IMR-90 (cell line): ENCODE data around the gene RFX6. TPM values are rescaled to one million over a fixed set of nuclear protein-coding genes. Genes with fewer than 3 reads are reported as not detected.

Source experiments
- ATAC-seq: fragments of 200-7000 bp; cut with Tn5 transposase; 2 replicates; pipeline ENCODE4 v1.9.1; 2020; ENCODE audit warnings: low read depth, mild to moderate bottlenecking, moderate library complexity
- BruUV-seq: library from RNA; stranded (reverse); fragments of 400-500 nt; replicated peaks from 2 replicates; lab custom pipeline; 2021; lab: Mats Ljungman, UMichigan
- CTCF ChIA-PET: fragments of 300-600 bp; formaldehyde crosslinking; extraction: SDS; loops from one replicate; lab custom pipeline; 2021; ENCODE audit warnings: antibody characterized with exemption; lab: Yijun Ruan, JAX
- POLR2A ChIA-PET: fragments of 300-600 bp; sonication (Branson Sonifier 250); formaldehyde crosslinking; loops from one replicate; lab custom pipeline; 2022; ENCODE audit warnings: antibody characterized with exemption; ENCODE audit not compliant: unreplicated experiment; lab: Charles Lee
- DNase-seq: peaks from one replicate; pipeline ENCODE4 v3.0.0; 2013
- H2AFZ ChIP-seq: replicated peaks from 2 replicates; pipeline ENCODE3; 2013; ENCODE audit warnings: low read length, mild to moderate bottlenecking; ENCODE audit not compliant: poor library complexity
- H2AK5ac ChIP-seq: 2 replicates; pipeline ENCODE4 v1.6.1; 2013; ENCODE audit warnings: low read depth, low read length, inconsistent platforms
- H2AK9ac ChIP-seq: replicated peaks from 2 replicates; pipeline ENCODE3; 2013; ENCODE audit warnings: mild to moderate bottlenecking, low read depth, low read length, moderate library complexity; ENCODE audit not compliant: poor library complexity
- H2BK120ac ChIP-seq: 2 replicates; pipeline ENCODE4 v1.6.1; 2013; ENCODE audit warnings: low read depth, low read length, inconsistent platforms
- H2BK15ac ChIP-seq: 3 replicates; pipeline ENCODE4 v1.6.1; 2013; ENCODE audit warnings: low read depth, low read length, inconsistent platforms
- H2BK20ac ChIP-seq: 2 replicates; pipeline ENCODE4 v1.6.1; 2013; ENCODE audit warnings: low read depth, mild to moderate bottlenecking, inconsistent platforms, low read length, moderate library complexity
- H2BK5ac ChIP-seq: 2 replicates; pipeline ENCODE4 v1.6.1; 2013; ENCODE audit warnings: mild to moderate bottlenecking, low read depth, low read length, inconsistent platforms; ENCODE audit not compliant: poor library complexity, severe bottlenecking
- H3K14ac ChIP-seq: replicated peaks from 2 replicates; pipeline ENCODE4 v1.6.1; 2013; ENCODE audit warnings: low read depth, low read length, inconsistent platforms
- H3K18ac ChIP-seq: 2 replicates; pipeline ENCODE4 v1.6.1; 2013; ENCODE audit warnings: low read depth, low read length, control low read depth
- H3K23ac ChIP-seq: 2 replicates; pipeline ENCODE4 v1.6.1; 2013; ENCODE audit warnings: low read depth, low read length, inconsistent platforms
- H3K27ac ChIP-seq: 2 replicates; pipeline ENCODE4 v1.5.1; 2013; ENCODE audit warnings: mild to moderate bottlenecking, control low read depth, low read length; ENCODE audit not compliant: insufficient read depth
- H3K27me3 ChIP-seq: 2 replicates; pipeline ENCODE4 v1.6.1; 2013; ENCODE audit warnings: low read length; ENCODE audit not compliant: control insufficient read depth, insufficient read depth
- H3K36me3 ChIP-seq: 2 replicates; pipeline ENCODE4 v1.6.1; 2013; ENCODE audit warnings: low read length, mixed read lengths; ENCODE audit not compliant: control insufficient read depth, insufficient read depth
- H3K4ac ChIP-seq: 2 replicates; pipeline ENCODE4 v1.6.1; 2013; ENCODE audit warnings: low read depth, low read length, inconsistent platforms
- H3K4me1 ChIP-seq: 2 replicates; pipeline ENCODE4 v1.6.1; 2013; ENCODE audit warnings: low read length, mixed read lengths; ENCODE audit not compliant: control insufficient read depth, insufficient read depth
- H3K4me2 ChIP-seq: 2 replicates; pipeline ENCODE4 v1.6.1; 2013; ENCODE audit warnings: low read depth, mild to moderate bottlenecking, control low read depth, low read length, moderate library complexity
- H3K4me3 ChIP-seq: 2 replicates; pipeline ENCODE4 v1.5.1; 2013; ENCODE audit warnings: low read depth, mild to moderate bottlenecking, control low read depth, low read length, moderate library complexity; ENCODE audit not compliant: insufficient read depth
- H3K56ac ChIP-seq: 2 replicates; pipeline ENCODE4 v1.6.1; 2013; ENCODE audit warnings: low read length, inconsistent platforms; ENCODE audit not compliant: insufficient read depth; ENCODE audit errors: extremely low read depth
- H3K79me1 ChIP-seq, 2 experiments: 2 replicates each; pipeline ENCODE4 v1.6.1; 2013; ENCODE audit warnings: low read length in 2 of 2, inconsistent platforms in 1 of 2, low read depth in 1 of 2
- H3K9ac ChIP-seq: 2 replicates; pipeline ENCODE4 v1.6.1; 2013; ENCODE audit warnings: low read depth, low read length, control low read depth
- H3K9me1 ChIP-seq: 2 replicates; pipeline ENCODE4 v1.6.1; 2013; ENCODE audit warnings: low read length, inconsistent platforms; ENCODE audit not compliant: insufficient read depth
- H3K9me3 ChIP-seq: 2 replicates; pipeline ENCODE4 v1.6.1; 2013; ENCODE audit warnings: low read length; ENCODE audit not compliant: control insufficient read depth, insufficient read depth
- H4K20me1 ChIP-seq: 2 replicates; pipeline ENCODE4 v1.6.1; 2013; ENCODE audit warnings: low read length, inconsistent platforms; ENCODE audit not compliant: insufficient read depth
- H4K5ac ChIP-seq: 2 replicates; pipeline ENCODE4 v1.6.1; 2013; ENCODE audit warnings: mild to moderate bottlenecking, low read depth, low read length, control low read depth
- H4K8ac ChIP-seq, 2 experiments: 2 replicates each; pipeline ENCODE4 v1.6.1; 2013; ENCODE audit warnings: low read depth in 2 of 2, low read length in 2 of 2, control low read depth in 1 of 2, inconsistent platforms in 1 of 2
- H4K91ac ChIP-seq: 2 replicates; pipeline ENCODE4 v1.6.1; 2013; ENCODE audit warnings: low read depth, low read length, inconsistent platforms; ENCODE audit not compliant: insufficient read depth
- MAFK ChIP-seq: IDR thresholded peaks from 2 replicates; pipeline ENCODE4 v1.6.1; 2012; ENCODE audit warnings: low read depth, low read length, improper control_type of control experiment
- MAZ ChIP-seq: IDR thresholded peaks from 2 replicates; pipeline ENCODE4 v1.6.1; 2012; ENCODE audit warnings: low read depth, mild to moderate bottlenecking, low read length, improper control_type of control experiment, moderate library complexity, borderline replicate concordance
- NFE2L2 ChIP-seq: fragments of 150-350 bp; IDR thresholded peaks from 2 replicates; pipeline ENCODE4 v1.6.1; 2016; ENCODE audit warnings: low read depth, mild to moderate bottlenecking, low read length
- POLR2A ChIP-seq: IDR thresholded peaks from 2 replicates; pipeline ENCODE4 v1.6.1; 2012; ENCODE audit warnings: mild to moderate bottlenecking, low read depth, low read length
- RAD21 ChIP-seq: IDR thresholded peaks from 2 replicates; pipeline ENCODE4 v1.6.1; 2012; ENCODE audit warnings: low read length, improper control_type of control experiment
- WGBS, 2 experiments: methylation state at CpG; one replicate each; pipeline versions ENCODE4 v1.1.5 to v1.1.7; 2013; ENCODE audit warnings: missing lambda C conversion rate in 2 of 2; ENCODE audit not compliant: insufficient read length in 1 of 2; ENCODE audit errors: extremely low coverage in 2 of 2; 5-methylcytosine and 5-hydroxymethylcytosine counted together
- dilution Hi-C: fragments of 300-500 bp; cut with HindIII; formaldehyde crosslinking; loops from one replicate; pipeline ENCODE4 v1.14.3; 2018; ENCODE audit warnings: low sequenced_read_pairs; ENCODE audit not compliant: unreplicated experiment
- in situ Hi-C: fragments of 300-500 bp; cut with MboI; formaldehyde crosslinking; loops from 3 replicates; pipeline ENCODE4 v1.14.3; 2019; ENCODE audit warnings: low sequenced_read_pairs, inconsistent platforms, mixed read lengths
- intact Hi-C: fragments of 100-400 bp; cut with micrococcal nuclease; formaldehyde crosslinking; loops from 2 replicates; pipeline ENCODE4 v1.10.0; 2022
- polyA plus RNA-seq, 3 experiments: library from polyadenylated mRNA; depleted of rRNA; stranded (reverse); fragments of >200 nt; gene quantifications; 2 replicates each; pipeline ENCODE4 v1.2.3, GENCODE V29; 2012; ENCODE audit warnings: low replicate concordance in 1 of 3
- total RNA-seq: library from RNA; depleted of rRNA; stranded (reverse); fragments of >200 nt; gene quantifications from 2 replicates; pipeline ENCODE4 v1.2.3, GENCODE V29; 2012
- TF ChIP-seq, protein P1 (sequence below): fragments of 150-350 bp; IDR thresholded peaks from 2 replicates; pipeline ENCODE4 v1.6.1; 2016; ENCODE audit warnings: low read depth, mild to moderate bottlenecking, low read length, moderate library complexity, borderline replicate concordance

RFX6 gene
- total and polyA plus RNA-seq, 2 of the 4 experiments (the other 2 are of a cell fraction) = not detected

DNA sequence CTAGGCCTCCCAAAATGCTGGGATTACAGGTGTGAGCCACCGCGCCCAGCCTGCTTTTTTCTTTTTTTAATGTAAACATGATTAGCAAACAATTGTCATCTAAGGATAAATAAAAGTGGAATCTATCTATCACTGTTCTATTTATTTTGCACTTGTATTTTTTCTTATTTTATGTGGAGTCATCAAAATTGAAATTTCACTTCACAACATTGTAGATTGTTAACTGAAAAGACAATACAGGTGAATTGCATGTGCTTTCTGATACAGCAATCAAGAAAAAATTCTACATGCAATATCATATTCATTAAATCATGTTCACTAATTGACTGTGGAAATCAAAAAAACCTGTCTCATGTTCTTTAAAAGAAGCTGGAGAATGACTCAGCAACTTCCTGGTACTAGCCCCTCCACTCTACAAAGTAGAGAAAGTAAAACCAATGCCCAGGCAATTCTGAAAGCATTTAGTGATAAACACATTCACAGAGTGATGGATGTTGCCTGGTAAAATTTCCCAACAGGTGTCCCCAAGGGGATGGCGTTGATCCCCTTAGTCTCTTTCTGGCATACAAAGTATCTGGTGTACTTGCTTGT is 10.7 kb upstream of the RFX6 start:
- Histone ChIP-seq H3K9ac (no peak overlapping the region), H3K4me3 (no peak overlapping the region), H3K36me3 (no peaks in the 10 kb centered on the region), H3K4me2 (no peak overlapping the region), H2AK5ac (no peak overlapping the region), H3K9me3 (no peaks in the 10 kb centered on the region), H3K14ac (no peak overlapping the region), H3K9me1 (no peaks in the 10 kb centered on the region), H3K27ac (no peak overlapping the region), H2BK120ac (no peak overlapping the region), H4K8ac (no peak overlapping the region), H3K23ac (no peak overlapping the region), H3K56ac (no peak overlapping the region), H3K4ac (no peak overlapping the region), H3K18ac (no peak overlapping the region), H2AK9ac (no peak overlapping the region), H4K20me1 (no peaks in the 10 kb centered on the region), H2BK5ac (no peak overlapping the region), H2BK20ac (no peak overlapping the region), H4K5ac (no peak overlapping the region), H4K91ac (no peak overlapping the region), H3K79me1 (no peaks in the 10 kb centered on the region), H3K27me3 (no peaks in the 10 kb centered on the region), H3K4me1 (no peaks in the 10 kb centered on the region), H2AFZ (no peak overlapping the region), H2BK15ac (no peak overlapping the region)
- intact Hi-C loops (no loop called here), in situ Hi-C loops (no loop called here), dilution Hi-C loops (no loop called here)
- ChIA-PET POLR2A (no interaction called here), CTCF (no interaction called here)
- DNase-seq (peak; percentile 2), ATAC-seq (no peak)
- peak; percentile 93 for TF ChIP-seq NFE2L2
- TF ChIP-seq MAZ = no peak
- TF ChIP-seq MAFK = peak; percentile 78
- no peak for TF ChIP-seq RAD21
- TF ChIP-seq, protein P1, sequence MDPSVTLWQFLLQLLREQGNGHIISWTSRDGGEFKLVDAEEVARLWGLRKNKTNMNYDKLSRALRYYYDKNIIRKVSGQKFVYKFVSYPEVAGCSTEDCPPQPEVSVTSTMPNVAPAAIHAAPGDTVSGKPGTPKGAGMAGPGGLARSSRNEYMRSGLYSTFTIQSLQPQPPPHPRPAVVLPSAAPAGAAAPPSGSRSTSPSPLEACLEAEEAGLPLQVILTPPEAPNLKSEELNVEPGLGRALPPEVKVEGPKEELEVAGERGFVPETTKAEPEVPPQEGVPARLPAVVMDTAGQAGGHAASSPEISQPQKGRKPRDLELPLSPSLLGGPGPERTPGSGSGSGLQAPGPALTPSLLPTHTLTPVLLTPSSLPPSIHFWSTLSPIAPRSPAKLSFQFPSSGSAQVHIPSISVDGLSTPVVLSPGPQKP = no peak
- TF ChIP-seq POLR2A = no peak
- no TSS peak for BruUV-seq
- WGBS, 2 experiments = no CpG with 5 or more reads among the region's 3 CpGs
